OCI-LY3 (cell line): ENCODE data around the gene RAD51B.

Source experiments
- H2AFZ ChIP-seq: fragments of 200-600, 300-600 bp; shearing (Covaris generic); 2 replicates; pipeline ENCODE4 v1.6.0; 2014; ENCODE audit warnings: antibody characterized with exemption, low read depth, low read length
- H3K27ac ChIP-seq: fragments of 200-600, 300-600 bp; sonication (generic); 2 replicates; pipeline ENCODE4 v1.5.1; 2014; ENCODE audit warnings: mild to moderate bottlenecking, low read length, moderate library complexity, mixed read lengths
- H3K27me3 ChIP-seq: fragments of 200-600, 300-600 bp; sonication (generic); 2 replicates; pipeline ENCODE4 v1.6.1; 2014; ENCODE audit warnings: low read depth, low read length, mixed read lengths
- H3K36me3 ChIP-seq: fragments of 200-600, 300-600 bp; sonication (generic); replicated peaks from 2 replicates; pipeline ENCODE3; 2014; ENCODE audit warnings: low read depth, low read length, mixed read lengths
- H3K4me1 ChIP-seq: fragments of 300-600, 200-600 bp; sonication (generic); 2 replicates; pipeline ENCODE4 v1.6.1; 2014; ENCODE audit warnings: low read length, mixed read lengths
- H3K4me2 ChIP-seq: fragments of 200-600, 300-600 bp; sonication (generic); 2 replicates; pipeline ENCODE4 v1.6.1; 2014; ENCODE audit warnings: low read length, mixed read lengths
- H3K4me3 ChIP-seq: fragments of 300-600, 200-600 bp; sonication (generic); 2 replicates; pipeline ENCODE4 v1.5.1; 2014; ENCODE audit warnings: antibody characterized with exemption, mild to moderate bottlenecking, low read length, moderate library complexity
- H3K79me2 ChIP-seq: fragments of 300-600, 200-600 bp; shearing (Covaris generic); 2 replicates; pipeline ENCODE4 v1.6.1; 2014; ENCODE audit warnings: mild to moderate bottlenecking, low read length, mixed read lengths
- H3K9ac ChIP-seq: fragments of 300-600, 200-600 bp; shearing (Covaris generic); 2 replicates; pipeline ENCODE4 v1.6.0; 2014; ENCODE audit warnings: mild to moderate bottlenecking, low read length, moderate library complexity
- H3K9me3 ChIP-seq: fragments of 200-600, 300-600 bp; shearing (Covaris generic); 2 replicates; pipeline ENCODE4 v1.6.1; 2014; ENCODE audit warnings: low read length, mixed read lengths; ENCODE audit not compliant: insufficient read depth
- H4K20me1 ChIP-seq: fragments of 200-600, 300-600 bp; sonication (generic); 2 replicates; pipeline ENCODE4 v1.6.1; 2016; ENCODE audit warnings: low read length, mixed read lengths; ENCODE audit not compliant: insufficient read depth
- EZH2phosphoT487 ChIP-seq: fragments of 200-600 bp; shearing (Covaris generic); IDR thresholded peaks from 2 replicates; pipeline ENCODE4 v1.6.1; 2018; ENCODE audit warnings: antibody characterized with exemption, mixed run types, low read depth
- TF ChIP-seq, protein P1 (sequence below): fragments of 200-600, 300-600 bp; sonication (generic); IDR thresholded peaks from 2 replicates; pipeline ENCODE4 v1.5.1; 2014; ENCODE audit warnings: antibody characterized with exemption, low read length, low read depth

The RAD51B gene

DNA sequence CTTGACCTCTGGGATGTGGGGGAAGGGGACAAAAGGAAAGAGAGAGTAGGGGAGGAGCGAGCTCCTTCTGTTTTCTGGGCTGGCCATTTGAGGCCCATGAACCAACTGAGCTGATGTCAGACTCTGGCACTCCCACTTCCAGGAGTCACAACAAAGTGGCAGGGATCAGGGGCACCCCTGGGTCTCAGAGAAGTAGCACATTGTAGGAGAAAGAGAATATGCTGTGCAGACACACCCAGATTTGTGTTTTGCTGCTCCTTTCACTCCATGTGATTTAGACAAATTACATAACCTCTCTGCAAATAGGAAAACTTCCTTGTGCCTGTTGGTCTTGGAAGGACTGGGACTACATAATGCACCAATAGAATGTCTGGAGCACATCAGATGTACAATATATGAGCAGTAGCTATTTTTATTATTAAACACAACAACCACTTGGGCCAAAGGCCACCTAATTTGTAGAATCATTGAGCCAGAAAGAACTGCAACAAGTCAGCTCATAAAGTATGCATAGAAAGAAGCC lies 707.8 kb downstream of the RAD51B start:
- Histone ChIP-seq H3K27ac (peak overlapping the region; percentile 74), H2AFZ (no peak overlapping the region), H3K9me3 (peaks cover 12% of the 10 kb centered on the region; the same call in 1 of the 2 replicates), H3K9ac (peak overlapping the region; percentile 38), H3K27me3 (no peaks in the 10 kb centered on the region), H3K4me3 (peak overlapping the region; percentile 45), H4K20me1 (no peaks in the 10 kb centered on the region), H3K36me3 (peaks cover 9% of the 10 kb centered on the region), H3K79me2 (no peaks in the 10 kb centered on the region), H3K4me1 (peaks cover 46% of the 10 kb centered on the region), H3K4me2 (peak overlapping the region; percentile 63)
- TF ChIP-seq, protein P1, sequence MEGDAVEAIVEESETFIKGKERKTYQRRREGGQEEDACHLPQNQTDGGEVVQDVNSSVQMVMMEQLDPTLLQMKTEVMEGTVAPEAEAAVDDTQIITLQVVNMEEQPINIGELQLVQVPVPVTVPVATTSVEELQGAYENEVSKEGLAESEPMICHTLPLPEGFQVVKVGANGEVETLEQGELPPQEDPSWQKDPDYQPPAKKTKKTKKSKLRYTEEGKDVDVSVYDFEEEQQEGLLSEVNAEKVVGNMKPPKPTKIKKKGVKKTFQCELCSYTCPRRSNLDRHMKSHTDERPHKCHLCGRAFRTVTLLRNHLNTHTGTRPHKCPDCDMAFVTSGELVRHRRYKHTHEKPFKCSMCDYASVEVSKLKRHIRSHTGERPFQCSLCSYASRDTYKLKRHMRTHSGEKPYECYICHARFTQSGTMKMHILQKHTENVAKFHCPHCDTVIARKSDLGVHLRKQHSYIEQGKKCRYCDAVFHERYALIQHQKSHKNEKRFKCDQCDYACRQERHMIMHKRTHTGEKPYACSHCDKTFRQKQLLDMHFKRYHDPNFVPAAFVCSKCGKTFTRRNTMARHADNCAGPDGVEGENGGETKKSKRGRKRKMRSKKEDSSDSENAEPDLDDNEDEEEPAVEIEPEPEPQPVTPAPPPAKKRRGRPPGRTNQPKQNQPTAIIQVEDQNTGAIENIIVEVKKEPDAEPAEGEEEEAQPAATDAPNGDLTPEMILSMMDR = no peak
- no peak for TF ChIP-seq EZH2phosphoT487

- Histone ChIP-seq H3K4me3 (peak overlapping the region; percentile 45; the same call in 1 of the 2 replicates), H3K9ac (peak overlapping the region; percentile 38), H3K4me1 (peaks cover 38% of the 10 kb centered on the region), H3K27me3 (no peaks in the 10 kb centered on the region), H4K20me1 (no peaks in the 10 kb centered on the region), H2AFZ (no peak overlapping the region), H3K36me3 (peaks cover 9% of the 10 kb centered on the region), H3K27ac (peak overlapping the region; percentile 74), H3K79me2 (no peaks in the 10 kb centered on the region), H3K4me2 (peak overlapping the region; percentile 63), H3K9me3 (peaks cover 12% of the 10 kb centered on the region; the same call in 1 of the 2 replicates)
- TF ChIP-seq, protein P1 = no peak
- no peak for TF ChIP-seq EZH2phosphoT487
Measured at GRCh38 chr14:68528040-68528687, 708.6 kb downstream of the RAD51B start.

DNA sequence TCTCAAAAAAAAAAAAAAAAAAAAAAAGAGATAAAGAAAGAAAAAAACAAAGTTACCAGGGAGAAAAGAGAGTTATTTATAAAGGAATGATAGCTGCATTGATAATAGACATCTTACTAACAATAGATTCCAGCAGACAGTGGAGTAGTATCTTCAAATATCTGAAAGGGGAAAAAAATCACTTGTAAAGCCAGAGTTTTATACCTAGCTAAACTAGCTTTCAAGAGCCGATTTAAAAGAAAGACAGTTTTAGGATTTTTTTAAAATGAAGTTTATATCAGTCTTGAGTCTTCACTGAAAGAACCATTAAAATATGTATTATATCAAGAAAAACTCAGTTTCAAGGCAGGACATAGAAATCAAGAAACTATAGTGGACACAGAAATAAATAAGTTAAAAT lies 710.9 kb downstream of the RAD51B start:
- Histone ChIP-seq H3K79me2 (no peaks in the 10 kb centered on the region), H2AFZ (no peak overlapping the region), H3K9me3 (peaks cover 12% of the 10 kb centered on the region; the same call in 1 of the 2 replicates), H3K9ac (no peak overlapping the region), H3K4me1 (peaks cover 25% of the 10 kb centered on the region), H3K27me3 (no peaks in the 10 kb centered on the region), H3K27ac (no peak overlapping the region), H4K20me1 (no peaks in the 10 kb centered on the region), H3K36me3 (peaks cover 9% of the 10 kb centered on the region), H3K4me2 (no peak overlapping the region), H3K4me3 (no peak overlapping the region)
- TF ChIP-seq, protein P1 = no peak

DNA sequence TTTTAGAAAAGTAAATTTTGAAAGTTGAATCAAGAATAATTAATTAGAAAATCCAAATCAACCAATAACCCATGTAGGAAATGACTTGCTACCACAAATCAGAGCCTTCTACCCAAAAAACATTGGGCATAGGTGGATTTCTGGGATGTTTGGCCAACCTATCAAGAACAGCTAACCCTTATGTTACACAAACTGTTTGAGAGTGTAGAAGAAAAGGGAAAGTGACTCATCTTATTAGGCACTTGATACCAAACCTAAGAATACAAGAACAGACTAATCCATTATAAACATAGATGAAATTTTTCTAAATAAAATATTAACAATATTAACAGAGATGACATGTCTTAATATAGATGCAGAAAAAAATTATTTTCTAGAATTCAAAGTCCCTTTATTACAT lies 712.9 kb downstream of the RAD51B start:
- peaks cover 9% of the 10 kb centered on the region for H3K36me3 ChIP-seq
- no peak overlapping the region for H2AFZ ChIP-seq
- H4K20me1 ChIP-seq = no peaks in the 10 kb centered on the region
- H3K9me3 ChIP-seq = peaks cover 12% of the 10 kb centered on the region; the same call in 1 of the 2 replicates
- H3K27me3 ChIP-seq = no peaks in the 10 kb centered on the region
- H3K4me1 ChIP-seq = peaks cover 17% of the 10 kb centered on the region
- H3K4me3 ChIP-seq = no peak overlapping the region
- H3K79me2 ChIP-seq = no peaks in the 10 kb centered on the region
- TF ChIP-seq, protein P1 = no peak
- no peak for TF ChIP-seq EZH2phosphoT487
- H3K9ac ChIP-seq = no peak overlapping the region
- H3K27ac ChIP-seq = no peak overlapping the region
- H3K4me2 ChIP-seq = no peak overlapping the region
